H1 (cell line): ENCODE measurements around the gene CDC27. TPM values are rescaled to one million over a fixed set of nuclear protein-coding genes. Genes with fewer than 3 reads are reported as not detected.

Experiments
- CTCF ChIA-PET: fragments of 300-600 bp; sonication (Branson Sonifier 250); formaldehyde crosslinking; loops from one replicate; lab custom pipeline; 2021; ENCODE audit not compliant: partially characterized antibody; lab: Charles Lee
- POLR2A ChIA-PET: fragments of 300-600 bp; sonication (Branson Sonifier 250); formaldehyde crosslinking; loops from one replicate; lab custom pipeline; 2021; ENCODE audit warnings: inconsistent platforms; ENCODE audit not compliant: partially characterized antibody; lab: Charles Lee
- DNase-seq, 2 experiments: peaks; one replicate each; pipeline versions ENCODE4 v3.0.0 to v3.0.0-alpha.2; 2010 to 2022; ENCODE audit warnings: low spot score in 2 of 2, low read depth in 1 of 2, mixed read lengths in 1 of 2
- FAIRE-seq: peaks from 2 replicates; lab custom pipeline; 2011; peaks lifted over from hg19 to GRCh38; lab: Jason Lieb, UNC
- H2AFZ ChIP-seq: 2 replicates; pipeline ENCODE4 v1.8.1; 2012; ENCODE audit warnings: low read length, inconsistent platforms
- H2AK5ac ChIP-seq: 2 replicates; pipeline ENCODE4 v1.6.1; 2013; ENCODE audit warnings: low read depth, low read length
- H2BK120ac ChIP-seq: replicated peaks from 2 replicates; pipeline ENCODE3; 2013; ENCODE audit warnings: low read depth, low read length, inconsistent platforms
- H2BK12ac ChIP-seq: 2 replicates; pipeline ENCODE4 v1.6.1; 2013; ENCODE audit warnings: low read depth, low read length
- H2BK15ac ChIP-seq: 2 replicates; pipeline ENCODE4 v1.6.1; 2013; ENCODE audit warnings: low read length
- H2BK20ac ChIP-seq: 2 replicates; pipeline ENCODE4 v1.6.1; 2013; ENCODE audit warnings: low read length
- H2BK5ac ChIP-seq: 2 replicates; pipeline ENCODE4 v1.6.1; 2013; ENCODE audit warnings: low read depth, low read length
- H3K14ac ChIP-seq: 2 replicates; pipeline ENCODE4 v1.6.1; 2013; ENCODE audit warnings: inconsistent platforms; ENCODE audit not compliant: insufficient read length
- H3K18ac ChIP-seq: 2 replicates; pipeline ENCODE4 v1.6.1; 2013; ENCODE audit warnings: low read length; ENCODE audit errors: extremely low read depth
- H3K23ac ChIP-seq: 2 replicates; pipeline ENCODE4 v1.6.1; 2013; ENCODE audit warnings: inconsistent platforms; ENCODE audit not compliant: insufficient read length
- H3K23me2 ChIP-seq: 2 replicates; pipeline ENCODE4 v1.6.1; 2013; ENCODE audit warnings: low read depth, low read length
- H3K27ac ChIP-seq: 2 replicates; pipeline ENCODE4 v1.6.1; 2011; ENCODE audit warnings: low read depth, low read length, inconsistent platforms
- H3K27me3 ChIP-seq, 4 experiments: replicated peaks in 1 of 4; 1 replicate in 1 of 4; 2 replicates in 3 of 4; pipeline versions ENCODE4 v1.6.1 to v1.8.1; 2011 to 2013; ENCODE audit warnings: low read length in 3 of 4, mild to moderate bottlenecking in 3 of 4, inconsistent platforms in 2 of 4, mixed read lengths in 2 of 4, moderate library complexity in 1 of 4; ENCODE audit not compliant: control insufficient read depth in 3 of 4, insufficient read depth in 3 of 4; ENCODE audit errors: extremely low read depth in 1 of 4
- H3K36me3 ChIP-seq, 4 experiments: 2 replicates each; pipeline versions ENCODE4 v1.6.1 to v1.8.1; 2011 to 2013; ENCODE audit warnings: mild to moderate bottlenecking in 4 of 4, low read length in 3 of 4, moderate library complexity in 2 of 4, control low read depth in 1 of 4, inconsistent platforms in 1 of 4; ENCODE audit not compliant: insufficient read depth in 4 of 4, control insufficient read depth in 2 of 4
- H3K4ac ChIP-seq: replicated peaks from 2 replicates; pipeline ENCODE3; 2013; ENCODE audit warnings: low read length, low read depth, mixed read lengths, inconsistent platforms; ENCODE audit not compliant: insufficient read length
- H3K4me1 ChIP-seq, 4 experiments: replicated peaks in 1 of 4; 1 replicate in 1 of 4; 2 replicates in 3 of 4; pipeline versions ENCODE4 v1.6.1 to v1.8.1; 2011 to 2013; ENCODE audit warnings: low read length in 3 of 4, inconsistent platforms in 2 of 4, mixed read lengths in 1 of 4; ENCODE audit not compliant: insufficient read depth in 4 of 4, control insufficient read depth in 3 of 4
- H3K4me2 ChIP-seq, 2 experiments: 2 replicates each; pipeline versions ENCODE4 v1.6.1 to v1.8.1; 2011 to 2013; ENCODE audit warnings: low read depth in 2 of 2, low read length in 2 of 2, control low read depth in 1 of 2, inconsistent platforms in 1 of 2, mild to moderate bottlenecking in 1 of 2; ENCODE audit not compliant: insufficient read depth in 1 of 2
- H3K4me3 ChIP-seq, 4 experiments: fragments of 200-600, 300-600 bp in 1 of 4; sonication (generic), shearing (Covaris generic), sonication (Bioruptor Twin) in 1 of 4; 2 replicates each; pipeline versions ENCODE4 v1.5.1 to v1.8.1; 2011 to 2016; ENCODE audit warnings: low read length in 4 of 4, low read depth in 3 of 4, control low read depth in 2 of 4, inconsistent platforms in 2 of 4, mild to moderate bottlenecking in 2 of 4, mixed read lengths in 1 of 4, moderate library complexity in 1 of 4; ENCODE audit not compliant: insufficient read depth in 2 of 4; ENCODE audit errors: extremely low read depth in 1 of 4
- H3K56ac ChIP-seq: replicated peaks from 2 replicates; pipeline ENCODE3; 2013; ENCODE audit warnings: low read depth, mild to moderate bottlenecking, mixed read lengths, low read length, inconsistent platforms; ENCODE audit not compliant: insufficient read length
- H3K79me1 ChIP-seq: 2 replicates; pipeline ENCODE4 v1.6.1; 2013; ENCODE audit warnings: low read depth, low read length, control low read depth
- H3K79me2 ChIP-seq, 2 experiments: 2 replicates each; pipeline versions ENCODE4 v1.6.1 to v1.8.1; 2012 to 2013; ENCODE audit warnings: low read length in 2 of 2, mild to moderate bottlenecking in 2 of 2, inconsistent platforms in 1 of 2; ENCODE audit not compliant: insufficient read depth in 2 of 2, control insufficient read depth in 1 of 2
- H3K9ac ChIP-seq, 4 experiments: replicated peaks in 1 of 4; 1 replicate in 1 of 4; 2 replicates in 3 of 4; pipeline versions ENCODE4 v1.6.1 to v1.8.1; 2011 to 2013; ENCODE audit warnings: low read depth in 3 of 4, low read length in 3 of 4, control low read depth in 2 of 4, mild to moderate bottlenecking in 2 of 4, moderate library complexity in 2 of 4, inconsistent platforms in 1 of 4; ENCODE audit errors: extremely low read depth in 1 of 4
- H3K9me3 ChIP-seq, 2 experiments: 2 replicates each; pipeline versions ENCODE4 v1.6.1 to v1.8.1; 2012 to 2013; ENCODE audit warnings: mild to moderate bottlenecking in 2 of 2, moderate library complexity in 2 of 2, control low read depth in 1 of 2, inconsistent platforms in 1 of 2, low read depth in 1 of 2, low read length in 1 of 2, mixed read lengths in 1 of 2; ENCODE audit not compliant: insufficient read depth in 2 of 2
- H4K20me1 ChIP-seq, 2 experiments: replicated peaks in 1 of 2; 2 replicates each; pipeline versions ENCODE3 to v1.8.1; 2011 to 2013; ENCODE audit warnings: inconsistent platforms in 2 of 2, low read length in 2 of 2, mild to moderate bottlenecking in 1 of 2; ENCODE audit not compliant: insufficient read depth in 2 of 2, control insufficient read depth in 1 of 2
- H4K5ac ChIP-seq: 2 replicates; pipeline ENCODE4 v1.6.1; 2013; ENCODE audit warnings: low read length, low read depth, mixed read lengths, inconsistent platforms; ENCODE audit not compliant: insufficient read length
- H4K8ac ChIP-seq: 2 replicates; pipeline ENCODE4 v1.8.0; 2013; ENCODE audit warnings: mild to moderate bottlenecking, moderate library complexity, low read length, inconsistent platforms; ENCODE audit not compliant: insufficient read depth; ENCODE audit errors: extremely low read depth
- H4K91ac ChIP-seq: replicated peaks from 2 replicates; pipeline ENCODE3; 2013; ENCODE audit warnings: low read length, mixed read lengths, inconsistent platforms; ENCODE audit not compliant: insufficient read length
- CEBPB ChIP-seq: IDR thresholded peaks from 2 replicates; pipeline ENCODE4 v1.6.1; 2012; ENCODE audit warnings: low read depth, low read length
- CHD2 ChIP-seq: IDR thresholded peaks from 2 replicates; pipeline ENCODE4 v1.6.1; 2012; ENCODE audit warnings: low read length, improper control_type of control experiment
- CREB1 ChIP-seq: IDR thresholded peaks from 2 replicates; pipeline ENCODE4 v1.6.1; 2012; ENCODE audit warnings: inconsistent platforms
- CTBP2 ChIP-seq: IDR thresholded peaks from 2 replicates; pipeline ENCODE4 v1.7.0; 2011; ENCODE audit warnings: borderline replicate concordance, mild to moderate bottlenecking, moderate library complexity, mixed read lengths, low read length; ENCODE audit not compliant: insufficient read depth, insufficient read length
- GTF2F1 ChIP-seq: IDR thresholded peaks from 2 replicates; pipeline ENCODE4 v1.6.1; 2012; ENCODE audit warnings: low read depth, low read length, improper control_type of control experiment, borderline replicate concordance
- PHF8 ChIP-seq: fragments of 200-600 bp; sonication (generic); conservative IDR thresholded peaks from 2 replicates; pipeline ENCODE4 v1.7.1; 2012; ENCODE audit warnings: low read depth, mild to moderate bottlenecking, inconsistent platforms, low read length, moderate library complexity
- SIX5 ChIP-seq: IDR thresholded peaks from 2 replicates; pipeline ENCODE4 v1.6.1; 2011; ENCODE audit warnings: mild to moderate bottlenecking, low read depth, low read length
- SUZ12 ChIP-seq: fragments of 200-600 bp; sonication (generic); IDR thresholded peaks from 2 replicates; pipeline ENCODE4 v1.6.1; 2012; ENCODE audit warnings: mild to moderate bottlenecking, inconsistent platforms, low read length, moderate library complexity, mixed read lengths
- YY1 ChIP-seq: IDR thresholded peaks from 2 replicates; pipeline ENCODE4 v1.6.1; 2011; ENCODE audit warnings: low read depth, mild to moderate bottlenecking, low read length
- WGBS, 2 experiments: shearing (Covaris generic) in 1 of 2; methylation state at CpG; one replicate each; pipeline versions ENCODE4 v1.1.6 to v1.1.7; 2013 to 2015; ENCODE audit warnings: low lambda C conversion rate in 2 of 2, mixed read lengths in 2 of 2, inconsistent platforms in 1 of 2, low coverage in 1 of 2, missing lambda C conversion rate in 1 of 2; ENCODE audit not compliant: insufficient replicate concordance in 2 of 2, insufficient coverage in 1 of 2, insufficient read length in 1 of 2; ENCODE audit errors: extremely low coverage in 1 of 2, missing lambda C conversion rate in 1 of 2; 5-methylcytosine and 5-hydroxymethylcytosine counted together
- polyA plus RNA-seq, 7 experiments: library from polyadenylated mRNA; depleted of rRNA in 3 of 7; stranded (reverse) in 5 of 7; unstranded in 2 of 7; fragments of >200 nt in 5 of 7; fragments of 200-250 nt in 2 of 7; gene quantifications; 1 replicate in 5 of 7; 2 replicates in 1 of 7; 4 replicates in 1 of 7; pipeline versions ENCODE4 v1.2.1 to v1.2.3, GENCODE V29; 2011 to 2013; ENCODE audit warnings: missing spikeins in 2 of 7, mixed read lengths in 2 of 7
- total RNA-seq: library from RNA; stranded (reverse); fragmentation: NEBNext Ultra II Directional; extraction: Animal tissue kit (Norgen Biotek cat#: 25700); gene quantifications from 2 replicates; pipeline ENCODE4 v1.2.1, GENCODE V29; 2021
- TF ChIP-seq, protein P1 (sequence below): IDR thresholded peaks from 2 replicates; pipeline ENCODE4 v1.6.1; 2012; ENCODE audit warnings: inconsistent platforms

The CDC27 gene
- total and polyA plus RNA-seq, 2 of the 8 experiments (the other 6 are each of a cell fraction or from before 2014, with no cell fraction given): 41.9 to 87.5 TPM

DNA sequence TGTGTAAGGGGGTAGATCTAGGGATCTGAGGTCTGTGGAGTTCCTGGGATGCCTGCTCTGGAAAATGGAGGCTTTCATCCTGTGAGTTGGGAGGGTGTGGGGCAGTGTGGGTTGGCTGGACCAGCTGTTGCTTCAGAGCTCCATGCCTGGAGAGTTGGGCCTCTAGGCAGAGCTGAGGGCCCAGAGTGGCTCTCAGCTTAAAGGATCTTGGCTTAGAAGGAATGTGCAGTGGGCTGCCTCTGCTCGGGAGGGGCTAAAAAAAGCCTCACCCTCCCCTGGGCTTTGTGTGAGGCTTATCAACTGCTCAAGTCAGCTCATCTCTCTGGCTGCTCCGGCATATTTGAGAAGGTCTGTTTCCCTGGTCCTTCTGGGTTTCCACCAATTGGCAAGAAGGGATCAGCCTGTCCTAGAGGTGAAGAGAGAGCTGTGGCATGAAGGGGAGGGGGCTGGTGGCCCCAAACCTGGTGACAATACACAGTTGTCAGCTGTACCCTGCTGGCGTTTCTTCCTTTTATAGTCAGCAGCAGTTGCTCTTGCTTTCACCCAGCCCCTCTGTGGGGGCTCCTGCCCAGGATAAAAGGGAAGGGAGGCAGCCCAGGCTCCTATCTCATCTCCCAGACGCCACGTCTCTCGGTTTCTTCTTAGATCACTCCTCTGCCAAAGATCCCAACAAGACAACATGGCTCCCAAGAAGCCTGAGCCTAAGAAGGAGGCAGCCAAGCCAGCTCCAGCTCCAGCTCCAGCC is 19.8 kb upstream of the CDC27 start, which contains the start of gene MYL4:
MYL4 (plus strand) TSS at position 605 of the 745 bp plus-strand sequence; CDS start at position 680, 75 bp downstream.
- no peak within 1 kb of the TSS for H4K5ac ChIP-seq
- no peak within 1 kb of the TSS for H4K8ac ChIP-seq
- H3K23ac ChIP-seq: no peak within 1 kb of the TSS
- no peak within 1 kb of the TSS for H4K91ac ChIP-seq
- no peak within 1 kb of the TSS for H2AK5ac ChIP-seq
- H3K4me3 ChIP-seq: no peak within 1 kb of the TSS
- no peak within 1 kb of the TSS for H2BK120ac ChIP-seq
- POLR2A ChIA-PET: no interaction called here
- H4K20me1 ChIP-seq: no peaks in the 10 kb centered on the region
- no peak within 1 kb of the TSS for H3K14ac ChIP-seq
- FAIRE-seq: no peak
- H3K56ac ChIP-seq: no peak within 1 kb of the TSS
- H3K36me3 ChIP-seq: no peaks in the 10 kb centered on the region
- no peak for TF ChIP-seq PHF8
- no peak for TF ChIP-seq CTBP2
- no peak for TF ChIP-seq SUZ12
- no peak for TF ChIP-seq CREB1
- no peak for TF ChIP-seq SIX5
- TF ChIP-seq CHD2: no peak
- TF ChIP-seq CEBPB: no peak
- TF ChIP-seq GTF2F1: no peak
- TF ChIP-seq, protein P1, sequence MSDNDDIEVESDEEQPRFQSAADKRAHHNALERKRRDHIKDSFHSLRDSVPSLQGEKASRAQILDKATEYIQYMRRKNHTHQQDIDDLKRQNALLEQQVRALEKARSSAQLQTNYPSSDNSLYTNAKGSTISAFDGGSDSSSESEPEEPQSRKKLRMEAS: no peak
- TF ChIP-seq YY1: no peak
- TF ChIP-seq, all 59 proteins: peak for 0
- Histone ChIP-seq H3K27me3 (peaks cover 0 to under 1% (median 0%) of the 10 kb centered on the region in 4 experiments; a peak in 2 of 7 replicates), H2BK5ac (no peak within 1 kb of the TSS), H3K4me1 (peaks cover 0 to 3% (median 1%) of the 10 kb centered on the region in 4 experiments; a peak in 2 of 7 replicates), H3K79me2 (no peaks in the 10 kb centered on the region), H3K4me2 (no peak within 1 kb of the TSS), H2BK20ac (no peak within 1 kb of the TSS), H3K79me1 (no peaks in the 10 kb centered on the region), H3K27ac (no peak within 1 kb of the TSS), H3K4ac (no peak within 1 kb of the TSS), H3K18ac (no peak within 1 kb of the TSS), H2BK15ac (no peak within 1 kb of the TSS), H3K9me3 (no peaks in the 10 kb centered on the region), H2AFZ (peak within 1 kb of the TSS; percentile 18; the same call in 1 of the 2 replicates), H3K23me2 (peaks cover 2% of the 10 kb centered on the region; the same call in 1 of the 2 replicates), H2BK12ac (no peak within 1 kb of the TSS), H3K9ac (no peak within 1 kb of the TSS)
- 85% methylated on average over 5 of the region's 6 CpGs; no CpG with 5 or more reads in 1 of the 2 experiments for WGBS, 2 experiments
- DNase-seq: no peak
- CTCF ChIA-PET: interaction anchor here (0.6 to 2.4 kb wide), 5 partner anchors 12 to 1770 kb away, joined by 3 to 10 read pairs (median 4); no protein-coding TSS in a partner anchor
